GM18499 (cell line): Measurements from ENCODE around the gene SLC39A6.
"Not testable (repeated sequence)": the region's sequence is repeated elsewhere in the genome, so short reads cannot be mapped to it uniquely, and the experiment has no call there.

Experiments
- ATAC-seq: cut with Tn5 transposase; IDR thresholded peaks from one replicate; pipeline ENCODE4 v1.9.1; 2021; ENCODE audit warnings: moderate number of reproducible peaks; ENCODE audit not compliant: insufficient read depth, unreplicated experiment

Gene SLC39A6

GRCh38 chr18:36139245-36139644 is 10.1 kb upstream of the SLC39A6 start:
- no peak for ATAC-seq

- ATAC-seq, result no peak
Observed at GRCh38 chr18:36135264-36135663, 6.1 kb upstream of the SLC39A6 start.

GRCh38 chr18:36132756-36133155 is 3.6 kb upstream of the SLC39A6 start:
- ATAC-seq, result no peak

GRCh38 chr18:36131692-36132483 is 2.7 kb upstream of the SLC39A6 start:
- no peak for ATAC-seq

DNA sequence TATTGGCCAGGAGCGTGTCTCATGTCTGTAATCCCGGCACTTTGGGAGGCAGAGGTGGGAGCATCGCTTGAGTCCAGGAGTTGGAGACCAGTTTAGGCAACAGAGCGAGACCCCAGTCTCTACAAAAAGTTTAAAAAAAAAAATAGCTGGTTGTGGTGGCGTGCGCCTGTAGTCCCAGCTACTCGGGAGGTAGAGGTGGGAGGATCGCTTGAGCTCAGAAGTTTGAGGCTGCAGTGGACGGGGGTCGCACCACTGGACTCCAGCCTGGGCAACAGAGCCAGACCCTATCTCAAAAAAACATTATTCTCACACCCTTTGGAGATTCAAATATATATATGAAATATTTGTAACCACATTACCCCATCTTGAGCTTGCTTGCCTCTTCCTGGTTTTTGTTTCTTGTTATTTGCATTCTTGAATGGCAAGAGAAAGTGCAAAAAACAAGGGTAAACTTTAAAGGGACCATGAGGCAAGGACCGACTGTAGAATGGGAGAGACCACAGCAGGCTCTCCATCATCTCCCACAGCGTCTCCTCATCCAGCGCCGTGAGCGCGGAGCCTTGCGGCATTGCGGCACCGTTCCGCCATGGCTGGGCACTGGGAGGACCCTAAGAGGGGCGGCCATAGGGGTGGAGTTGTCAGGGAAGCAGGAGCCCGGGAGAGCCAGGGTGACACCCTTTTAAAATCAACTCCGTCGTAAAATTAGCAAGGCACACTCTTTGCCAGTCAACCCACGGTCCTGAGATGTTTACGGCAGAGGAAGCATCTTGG is 1.9 kb upstream of the SLC39A6 start:
- no peak for ATAC-seq

DNA sequence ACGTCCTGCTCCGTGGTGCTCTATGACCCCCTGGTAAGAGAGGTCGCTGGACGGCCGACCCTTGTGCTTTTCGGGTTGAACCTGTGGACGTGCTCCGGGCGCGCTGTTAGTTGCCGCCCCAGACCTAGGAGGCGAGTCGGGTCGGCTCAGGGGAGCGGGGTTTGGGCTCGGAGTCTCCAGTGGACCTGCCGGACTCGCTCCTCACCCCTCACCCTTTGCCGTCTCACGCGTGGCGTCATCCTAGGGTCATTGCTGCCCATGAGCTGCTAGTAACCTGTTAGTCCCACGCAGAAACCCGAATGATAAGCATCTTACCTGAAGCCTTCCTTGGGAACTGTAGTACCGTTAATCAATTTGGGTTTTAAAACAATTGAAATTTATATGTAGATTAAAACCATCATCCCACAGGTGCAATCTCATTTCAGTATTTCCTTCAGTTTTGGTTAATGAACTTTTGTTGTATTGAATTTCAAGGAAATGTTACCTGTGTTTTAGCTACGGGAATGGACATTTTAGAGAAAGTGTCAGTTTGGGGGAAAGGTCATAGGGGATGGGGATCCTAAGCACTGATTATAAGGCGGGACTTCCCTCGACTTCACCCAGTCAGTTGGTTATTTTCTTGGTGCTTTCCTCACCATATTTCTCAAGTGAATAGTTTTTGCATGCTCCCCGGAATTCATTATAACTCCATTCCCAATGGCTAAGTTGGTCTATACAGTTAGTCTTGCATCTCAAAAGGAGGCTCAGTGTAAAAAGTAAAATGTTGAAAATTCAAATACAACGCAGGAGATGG is 1.1 kb upstream of the SLC39A6 start:
- peak; percentile 1 for ATAC-seq

DNA sequence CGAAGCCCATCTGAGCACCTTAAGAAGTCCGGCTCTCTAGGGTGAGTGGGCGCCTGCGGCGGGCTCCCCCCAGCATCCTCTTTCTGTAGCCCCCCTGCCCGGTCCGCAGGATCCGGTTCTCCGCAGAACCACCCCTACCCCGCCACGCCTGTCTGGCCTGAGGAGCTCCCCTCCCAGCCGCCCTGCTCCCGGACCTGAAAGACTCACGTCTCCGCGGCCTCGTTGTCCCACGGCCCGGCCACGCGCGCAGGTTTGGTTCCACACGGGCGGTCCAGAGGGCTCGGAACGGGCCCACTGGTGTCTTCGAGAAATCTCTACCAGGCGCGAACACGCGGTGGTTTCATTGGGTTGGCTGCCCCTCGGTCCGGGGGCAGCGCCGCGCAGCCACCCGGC is 237 bp downstream of the SLC39A6 start:
- peak; percentile 1 for ATAC-seq

GRCh38 chr18:36128530-36128870 is 640 bp downstream of the SLC39A6 start:
- no peak for ATAC-seq

DNA sequence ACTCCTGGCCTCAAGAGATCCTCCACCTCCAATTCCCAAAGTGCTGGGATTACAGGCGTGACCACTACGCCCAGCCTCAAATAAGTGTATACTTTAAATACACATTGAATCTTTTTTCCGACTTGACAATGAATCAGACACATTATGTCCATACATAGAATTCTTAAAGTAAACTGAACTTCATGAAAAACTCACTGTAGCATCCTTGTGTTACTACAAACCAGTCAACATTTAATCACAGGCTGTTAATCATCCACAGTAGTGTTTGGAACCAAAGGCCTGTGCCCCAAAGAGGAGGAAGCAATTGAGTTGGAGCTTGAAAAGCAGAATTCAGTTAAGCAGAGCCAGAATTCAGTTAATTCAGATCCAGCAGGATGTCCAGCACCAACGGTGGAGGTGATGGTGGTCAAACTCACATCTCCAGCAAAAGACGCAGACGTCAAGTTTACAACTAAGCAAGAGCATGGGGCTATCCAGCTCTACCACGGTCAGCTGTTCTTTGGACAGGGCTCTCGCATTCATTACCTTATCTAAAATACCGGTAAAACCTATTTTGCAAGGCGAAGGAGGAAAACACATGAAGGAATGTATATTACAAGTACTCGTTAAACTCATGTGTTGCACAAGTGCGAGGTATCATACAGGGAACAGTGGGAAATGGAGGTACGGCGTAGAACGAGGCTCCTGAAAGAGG is 1.2 kb downstream of the SLC39A6 start:
- ATAC-seq, result no peak

GRCh38 chr18:36126668-36127067 is 2.5 kb downstream of the SLC39A6 start:
- no peak for ATAC-seq

- no peak for ATAC-seq
Observed at GRCh38 chr18:36124841-36125240, 4.3 kb downstream of the SLC39A6 start.

- ATAC-seq, result no peak
Observed at GRCh38 chr18:36120297-36120696, 8.8 kb downstream of the SLC39A6 start.

GRCh38 chr18:36116771-36117170 is 12.4 kb downstream of the SLC39A6 start:
- ATAC-seq, result not testable (repeated sequence)

GRCh38 chr18:36114738-36115137 is 14.4 kb downstream of the SLC39A6 start:
- no peak for ATAC-seq

DNA sequence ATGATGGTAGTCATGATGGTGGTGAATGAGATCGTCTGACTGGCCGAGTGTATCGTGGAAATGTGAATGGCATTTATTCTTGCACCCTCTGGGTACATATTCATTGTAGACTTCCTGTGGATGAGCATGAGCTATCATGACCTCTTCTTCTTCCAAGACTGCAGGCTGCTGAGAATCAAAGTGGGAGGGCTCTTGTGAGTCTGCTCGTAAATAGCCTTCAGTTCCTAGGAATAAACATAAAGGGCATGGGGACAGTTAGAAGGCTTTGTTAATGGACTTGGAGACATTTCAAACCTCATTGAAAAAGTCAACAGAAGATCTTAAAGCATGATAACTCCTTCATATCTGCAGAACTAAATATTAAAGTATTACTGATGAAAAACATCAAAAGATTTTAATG is 14.9 kb downstream of the SLC39A6 start:
- no peak for ATAC-seq

DNA sequence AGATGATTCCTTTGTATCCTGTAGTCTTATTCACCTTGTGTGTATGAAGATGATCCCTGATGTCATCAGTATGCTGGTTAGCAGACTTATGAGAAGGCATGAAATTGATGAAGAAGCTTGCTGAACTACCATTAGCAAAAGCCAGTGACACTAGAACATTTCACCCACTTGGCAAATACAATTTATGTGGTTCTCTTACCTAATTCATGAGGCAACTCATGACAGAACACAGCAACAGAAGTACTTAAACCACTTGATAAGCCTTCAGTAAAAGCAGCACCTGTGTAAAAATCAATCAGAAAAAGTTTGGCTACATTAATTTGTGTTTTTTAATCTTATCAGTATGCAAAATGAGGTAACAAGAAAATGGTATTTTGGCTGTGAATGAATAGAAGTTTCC is 16.8 kb downstream of the SLC39A6 start:
- ATAC-seq, result no peak

DNA sequence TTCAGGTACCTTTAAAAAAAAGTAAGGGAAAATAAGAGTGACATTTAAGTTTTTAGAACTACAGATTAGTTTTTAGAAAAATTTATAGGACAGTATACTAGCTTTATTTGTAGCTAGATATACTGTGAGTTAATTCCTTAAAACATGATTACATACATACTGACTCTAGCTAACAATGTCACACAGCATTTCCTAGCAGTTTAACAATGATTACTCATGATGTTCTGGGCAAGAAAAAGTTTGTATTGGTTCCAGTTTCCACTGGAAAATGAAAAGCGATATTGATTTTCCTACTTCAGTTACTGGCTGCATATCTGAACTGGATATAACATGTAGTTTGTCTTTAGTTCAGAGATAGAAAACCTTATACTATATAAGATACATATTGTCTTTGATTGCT is 19.4 kb downstream of the SLC39A6 start:
- ATAC-seq, result no peak

GRCh38 chr18:36108601-36109000 is 20.5 kb downstream of the SLC39A6 start:
- no peak for ATAC-seq

- ATAC-seq, result no peak
Observed at GRCh38 chr18:36108196-36108595, 20.9 kb downstream of the SLC39A6 start.

DNA sequence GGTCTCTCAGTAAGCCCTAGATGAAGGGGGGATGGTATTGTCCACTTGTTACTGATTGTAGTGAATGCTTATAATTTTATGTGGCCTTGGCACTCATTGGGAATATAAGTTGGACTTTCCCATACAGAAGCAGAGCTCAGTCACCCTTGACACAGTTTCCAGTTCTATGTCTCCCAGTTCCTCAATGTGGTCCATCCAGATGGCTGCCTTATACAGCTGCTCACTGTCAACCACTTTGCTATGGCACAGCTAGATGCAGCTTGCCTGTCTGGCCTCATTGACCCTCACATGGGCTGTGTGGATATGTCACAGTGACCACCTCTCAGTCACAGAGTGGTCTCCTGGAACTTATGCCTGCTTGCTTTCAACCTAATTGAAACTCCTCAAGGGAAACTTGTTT is 21.7 kb downstream of the SLC39A6 start:
- no peak for ATAC-seq
